H9 (cell line): ENCODE measurements around the gene PLXNA2. TPM values are rescaled to one million over a fixed set of nuclear protein-coding genes. Genes with fewer than 3 reads are reported as not detected.

ENCODE experiments used
- DNase-seq: peaks from one replicate; pipeline ENCODE4 v3.0.0-alpha.2; 2017
- H2AFZ ChIP-seq: one replicate; pipeline ENCODE4 v1.6.1; 2013; ENCODE audit warnings: mild to moderate bottlenecking, low read length, control low read depth, moderate library complexity
- H2AK5ac ChIP-seq: 2 replicates; pipeline ENCODE4 v1.6.1; 2013; ENCODE audit warnings: low read length, control low read depth, mixed read lengths; ENCODE audit not compliant: insufficient read length
- H2BK120ac ChIP-seq: one replicate; pipeline ENCODE4 v1.6.1; 2013; ENCODE audit warnings: low read depth, mild to moderate bottlenecking, low read length, control low read depth, inconsistent platforms; ENCODE audit not compliant: poor library complexity, severe bottlenecking
- H2BK12ac ChIP-seq: 2 replicates; pipeline ENCODE4 v1.6.1; 2013; ENCODE audit warnings: low read length, control low read depth, mixed read lengths, low read depth; ENCODE audit not compliant: insufficient read length
- H2BK15ac ChIP-seq: 2 replicates; pipeline ENCODE4 v1.6.1; 2013; ENCODE audit warnings: low read depth, low read length, control low read depth
- H2BK20ac ChIP-seq: one replicate; pipeline ENCODE4 v1.6.1; 2013; ENCODE audit warnings: low read depth, mild to moderate bottlenecking, low read length, control low read depth, inconsistent platforms; ENCODE audit not compliant: poor library complexity, severe bottlenecking
- H2BK5ac ChIP-seq: 2 replicates; pipeline ENCODE4 v1.6.1; 2013; ENCODE audit warnings: low read length, control low read depth, mixed read lengths; ENCODE audit not compliant: insufficient read length
- H3K14ac ChIP-seq: 2 replicates; pipeline ENCODE4 v1.6.1; 2013; ENCODE audit warnings: low read length, control low read depth; ENCODE audit not compliant: insufficient read depth
- H3K18ac ChIP-seq: 2 replicates; pipeline ENCODE4 v1.6.1; 2013; ENCODE audit warnings: low read depth, mild to moderate bottlenecking, mixed read lengths, low read length, control low read depth; ENCODE audit not compliant: insufficient read length
- H3K23ac ChIP-seq: 2 replicates; pipeline ENCODE4 v1.6.1; 2013; ENCODE audit warnings: low read length, control low read depth, mixed read lengths, low read depth; ENCODE audit not compliant: insufficient read length
- H3K23me2 ChIP-seq: 2 replicates; pipeline ENCODE4 v1.6.1; 2013; ENCODE audit warnings: low read depth, mild to moderate bottlenecking, mixed read lengths, low read length, control low read depth; ENCODE audit not compliant: insufficient read length, poor library complexity, severe bottlenecking
- H3K27ac ChIP-seq: 2 replicates; pipeline ENCODE4 v1.5.1; 2013; ENCODE audit warnings: low read length, control low read depth, mixed read lengths, low read depth; ENCODE audit not compliant: insufficient read length
- H3K27me3 ChIP-seq: 2 replicates; pipeline ENCODE4 v1.6.1; 2013; ENCODE audit warnings: low read length, control low read depth, inconsistent platforms; ENCODE audit not compliant: insufficient read depth
- H3K4ac ChIP-seq: 2 replicates; pipeline ENCODE4 v1.6.1; 2013; ENCODE audit warnings: low read depth, mild to moderate bottlenecking, control low read depth, inconsistent platforms, low read length, moderate library complexity
- H3K4me1 ChIP-seq: 2 replicates; pipeline ENCODE4 v1.6.1; 2013; ENCODE audit warnings: low read length, control low read depth, inconsistent platforms; ENCODE audit not compliant: insufficient read depth
- H3K4me2 ChIP-seq: 2 replicates; pipeline ENCODE4 v1.6.1; 2013; ENCODE audit warnings: low read length, control low read depth, mixed read lengths; ENCODE audit not compliant: insufficient read length, insufficient read depth
- H3K56ac ChIP-seq: 2 replicates; pipeline ENCODE4 v1.6.1; 2013; ENCODE audit warnings: low read depth, mild to moderate bottlenecking, mixed read lengths, low read length, control low read depth; ENCODE audit not compliant: insufficient read length
- H3K79me1 ChIP-seq: 2 replicates; pipeline ENCODE4 v1.6.1; 2013; ENCODE audit warnings: low read depth, mild to moderate bottlenecking, moderate library complexity, low read length, control low read depth, inconsistent platforms; ENCODE audit not compliant: insufficient read depth, poor library complexity, severe bottlenecking
- H3K79me2 ChIP-seq: 2 replicates; pipeline ENCODE4 v1.6.1; 2013; ENCODE audit warnings: low read length, control low read depth, inconsistent platforms; ENCODE audit not compliant: insufficient read depth
- H3K9ac ChIP-seq: 2 replicates; pipeline ENCODE4 v1.6.1; 2013; ENCODE audit warnings: low read length, control low read depth, mixed read lengths; ENCODE audit not compliant: insufficient read length; ENCODE audit errors: extremely low read depth
- H3K9me3 ChIP-seq: one replicate; pipeline ENCODE4 v1.6.1; 2013; ENCODE audit warnings: low read depth, low read length, inconsistent platforms; ENCODE audit not compliant: control insufficient read depth
- H3T11ph ChIP-seq: one replicate; pipeline ENCODE4 v1.6.1; 2013; ENCODE audit warnings: mild to moderate bottlenecking, low read length, control low read depth, inconsistent platforms
- H4K20me1 ChIP-seq: one replicate; pipeline ENCODE4 v1.6.1; 2013; ENCODE audit not compliant: control insufficient read depth, insufficient read length, insufficient read depth
- H4K5ac ChIP-seq: 2 replicates; pipeline ENCODE4 v1.6.1; 2013; ENCODE audit warnings: low read depth, mild to moderate bottlenecking, mixed read lengths, low read length, control low read depth; ENCODE audit not compliant: insufficient read length
- H4K8ac ChIP-seq: replicated peaks from 2 replicates; pipeline ENCODE4 v1.6.1; 2013; ENCODE audit warnings: low read length, control low read depth, mixed read lengths, low read depth; ENCODE audit not compliant: insufficient read length
- H4K91ac ChIP-seq: 2 replicates; pipeline ENCODE4 v1.6.1; 2013; ENCODE audit warnings: low read depth, mild to moderate bottlenecking, moderate library complexity, mixed read lengths, low read length, control low read depth; ENCODE audit not compliant: insufficient read length
- H3K27ac Mint-ChIP-seq, 3 experiments: 2 replicates in 2 of 3; 3 replicates in 1 of 3; pipeline ENCODE4 v1.8.0; 2020 to 2021; ENCODE audit warnings: mixed read lengths in 3 of 3, mild to moderate bottlenecking in 1 of 3, moderate library complexity in 1 of 3
- H3K27me3 Mint-ChIP-seq: 2 replicates; pipeline ENCODE4 v1.8.0; 2021; ENCODE audit warnings: low read depth, mild to moderate bottlenecking, moderate library complexity, mixed read lengths
- H3K36me3 Mint-ChIP-seq, 3 experiments: 2 replicates in 2 of 3; 3 replicates in 1 of 3; pipeline ENCODE4 v1.8.0; 2020 to 2021; ENCODE audit warnings: low read depth in 3 of 3, mixed read lengths in 3 of 3; ENCODE audit not compliant: insufficient read depth in 1 of 3
- H3K4me1 Mint-ChIP-seq, 2 experiments: 2 replicates each; pipeline ENCODE4 v1.8.0; 2020; ENCODE audit warnings: mixed read lengths in 2 of 2
- H3K4me3 Mint-ChIP-seq, 2 experiments: 2 replicates in 1 of 2; 3 replicates in 1 of 2; pipeline ENCODE4 v1.8.0; 2020 to 2021; ENCODE audit warnings: mild to moderate bottlenecking in 2 of 2, mixed read lengths in 2 of 2, moderate library complexity in 1 of 2
- H3K9me3 Mint-ChIP-seq, 2 experiments: 2 replicates in 1 of 2; 3 replicates in 1 of 2; pipeline ENCODE4 v1.8.0; 2020; ENCODE audit warnings: mild to moderate bottlenecking in 2 of 2, mixed read lengths in 2 of 2, moderate library complexity in 1 of 2
- WGBS: extraction: QIAGEN DNeasy Blood & Tissue Kit; methylation state at CpG from one replicate; pipeline ENCODE4 v1.1.7; 2013; ENCODE audit warnings: missing lambda C conversion rate, low lambda C conversion rate, mixed read lengths; ENCODE audit not compliant: insufficient read length; ENCODE audit errors: extremely low coverage; 5-methylcytosine and 5-hydroxymethylcytosine counted together
- total RNA-seq: library from RNA; stranded (reverse); gene quantifications from 2 replicates; pipeline ENCODE4 v1.2.1, GENCODE V29; 2021
- TF ChIP-seq, protein P1 (sequence below): fragments of 200-600 bp; sonication (generic); conservative IDR thresholded peaks from 3 replicates; pipeline ENCODE4 v1.8.0; 2021; ENCODE audit warnings: antibody characterized with exemption, mild to moderate bottlenecking

The PLXNA2 gene
- total RNA-seq, 1 experiment from 2014 or later: 0.57 TPM

DNA sequence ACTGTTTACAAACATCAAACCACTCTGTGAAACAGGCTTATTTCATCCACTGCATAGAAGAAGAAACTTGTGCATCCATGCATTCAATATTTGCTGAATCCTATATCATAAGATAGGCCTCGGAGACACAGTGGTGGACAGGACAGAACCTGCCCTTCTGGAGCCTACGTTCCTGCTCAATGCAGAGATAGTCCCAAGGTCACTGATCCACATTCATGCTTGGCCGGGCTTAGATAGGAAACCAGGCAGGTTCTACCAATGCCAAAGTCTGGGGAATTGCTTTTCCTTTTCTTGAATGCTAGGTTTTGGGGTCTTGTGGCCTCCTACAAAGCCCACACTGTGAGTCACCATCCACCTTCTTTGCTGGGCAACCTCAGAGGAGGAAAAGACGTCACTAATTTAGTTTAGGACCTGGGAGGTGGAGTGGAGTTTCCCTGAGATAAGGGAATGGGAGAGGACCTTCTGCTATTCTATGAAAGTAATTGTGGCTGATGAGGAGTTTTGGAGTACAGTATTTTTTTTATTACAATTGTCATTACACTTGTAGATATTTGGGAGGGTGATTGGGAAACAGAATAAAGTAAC is 233.6 kb downstream of the PLXNA2 start:
- TF ChIP-seq, protein P1, sequence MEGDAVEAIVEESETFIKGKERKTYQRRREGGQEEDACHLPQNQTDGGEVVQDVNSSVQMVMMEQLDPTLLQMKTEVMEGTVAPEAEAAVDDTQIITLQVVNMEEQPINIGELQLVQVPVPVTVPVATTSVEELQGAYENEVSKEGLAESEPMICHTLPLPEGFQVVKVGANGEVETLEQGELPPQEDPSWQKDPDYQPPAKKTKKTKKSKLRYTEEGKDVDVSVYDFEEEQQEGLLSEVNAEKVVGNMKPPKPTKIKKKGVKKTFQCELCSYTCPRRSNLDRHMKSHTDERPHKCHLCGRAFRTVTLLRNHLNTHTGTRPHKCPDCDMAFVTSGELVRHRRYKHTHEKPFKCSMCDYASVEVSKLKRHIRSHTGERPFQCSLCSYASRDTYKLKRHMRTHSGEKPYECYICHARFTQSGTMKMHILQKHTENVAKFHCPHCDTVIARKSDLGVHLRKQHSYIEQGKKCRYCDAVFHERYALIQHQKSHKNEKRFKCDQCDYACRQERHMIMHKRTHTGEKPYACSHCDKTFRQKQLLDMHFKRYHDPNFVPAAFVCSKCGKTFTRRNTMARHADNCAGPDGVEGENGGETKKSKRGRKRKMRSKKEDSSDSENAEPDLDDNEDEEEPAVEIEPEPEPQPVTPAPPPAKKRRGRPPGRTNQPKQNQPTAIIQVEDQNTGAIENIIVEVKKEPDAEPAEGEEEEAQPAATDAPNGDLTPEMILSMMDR: no peak
- Histone ChIP-seq H3K9ac (no peak overlapping the region), H2AK5ac (no peak overlapping the region), H3K18ac (no peak overlapping the region), H3T11ph (no peak overlapping the region), H4K8ac (no peak overlapping the region), H3K14ac (no peak overlapping the region), H2BK5ac (no peak overlapping the region), H3K79me1 (no peaks in the 10 kb centered on the region), H3K23ac (no peak overlapping the region), H3K4me1 (no peaks in the 10 kb centered on the region), H3K4me2 (no peak overlapping the region), H2BK15ac (no peak overlapping the region), H3K27ac (no peak overlapping the region), H2BK12ac (no peak overlapping the region), H2BK20ac (no peak overlapping the region), H3K79me2 (no peaks in the 10 kb centered on the region), H4K20me1 (no peaks in the 10 kb centered on the region), H2BK120ac (no peak overlapping the region), H3K27me3 (no peaks in the 10 kb centered on the region; the same call in 1 of the 2 replicates), H3K56ac (no peak overlapping the region), H3K9me3 (no peaks in the 10 kb centered on the region), H4K91ac (no peak overlapping the region), H3K4ac (no peak overlapping the region), H3K23me2 (no peaks in the 10 kb centered on the region), H4K5ac (no peak overlapping the region), H2AFZ (no peak overlapping the region)
- WGBS: no CpG with 5 or more reads among the region's 4 CpGs
- no peak for DNase-seq
- Mint-ChIP-seq H3K4me1 (no peaks in the 10 kb centered on the region), H3K27ac (no peak overlapping the region; a peak in 2 of 7 replicates), H3K27me3 (peaks cover 5% of the 10 kb centered on the region), H3K36me3 (no peaks in the 10 kb centered on the region), H3K4me3 (no peak overlapping the region), H3K9me3 (no peaks in the 10 kb centered on the region)
